WTC11 (cell line): Measurements from ENCODE around the gene MIER2. TPM values are rescaled to one million over a fixed set of nuclear protein-coding genes. Genes with fewer than 3 reads are reported as not detected.

ENCODE experiments used
- ATAC-seq: fragments of 200-7000 bp; cut with Tn5 transposase; 2 replicates; pipeline ENCODE4 v1.10.0; 2021; ENCODE audit warnings: mild to moderate bottlenecking, moderate library complexity
- Bru-seq: library from RNA; stranded (reverse); fragments of 400-500 nt; gene quantifications from one replicate; lab custom pipeline; 2021; lab: Mats Ljungman, UMichigan
- CTCF ChIA-PET: fragments of 300-600 bp; sonication (Branson Sonifier 250); formaldehyde crosslinking; loops from one replicate; lab custom pipeline; 2021; ENCODE audit warnings: antibody characterized with exemption; lab: Charles Lee
- POLR2A ChIA-PET: fragments of 350-600 bp; sonication (Branson Sonifier 250); formaldehyde crosslinking; loops from one replicate; lab custom pipeline; 2021; ENCODE audit warnings: antibody characterized with exemption; lab: Charles Lee
- DNase-seq: peaks from one replicate; pipeline ENCODE4 v3.0.0; 2021; ENCODE audit warnings: low spot score
- H3K27ac Mint-ChIP-seq: 2 replicates; pipeline ENCODE4 v1.8.0; 2021; ENCODE audit warnings: mixed read lengths
- H3K27me3 Mint-ChIP-seq: 2 replicates; pipeline ENCODE4 v1.8.0; 2021; ENCODE audit warnings: low read depth, mild to moderate bottlenecking, moderate library complexity, mixed read lengths
- H3K36me3 Mint-ChIP-seq: 2 replicates; pipeline ENCODE4 v1.8.0; 2021; ENCODE audit warnings: mixed read lengths
- H3K4me1 Mint-ChIP-seq: 2 replicates; pipeline ENCODE4 v1.8.0; 2022; ENCODE audit warnings: mixed read lengths
- H3K4me3 Mint-ChIP-seq: 2 replicates; pipeline ENCODE4 v1.8.0; 2021; ENCODE audit warnings: mild to moderate bottlenecking, moderate library complexity, mixed read lengths
- H3K9me3 Mint-ChIP-seq: 2 replicates; pipeline ENCODE4 v1.8.0; 2021; ENCODE audit warnings: mixed read lengths
- ATF6 ChIP-seq: sonication (generic); formaldehyde crosslinking; IDR thresholded peaks from 2 replicates; pipeline ENCODE4 v1.8.1; 2023; ENCODE audit warnings: mild to moderate bottlenecking, missing genetic modification reagents
- CTCF ChIP-seq: fragments of 200-600 bp; IDR thresholded peaks from 2 replicates; pipeline ENCODE4 v1.8.0; 2022; ENCODE audit warnings: antibody characterized with exemption
- E2F5 ChIP-seq: sonication (generic); formaldehyde crosslinking; IDR thresholded peaks from 2 replicates; pipeline ENCODE4 v1.8.1; 2022; ENCODE audit warnings: mild to moderate bottlenecking, moderate library complexity, missing genetic modification reagents
- ETV6 ChIP-seq: sonication (generic); formaldehyde crosslinking; IDR thresholded peaks from 2 replicates; pipeline ENCODE4 v1.8.1; 2022; ENCODE audit warnings: mild to moderate bottlenecking, missing genetic modification reagents
- FOXK1 ChIP-seq: sonication (generic); formaldehyde crosslinking; IDR thresholded peaks from 2 replicates; pipeline ENCODE4 v1.8.0; 2022; ENCODE audit warnings: mild to moderate bottlenecking, moderate library complexity, missing genetic modification reagents
- GRHL2 ChIP-seq: fragments of 250-450 bp; sonication (Bioruptor Pico); IDR thresholded peaks from 2 replicates; pipeline ENCODE4 v1.8.0; 2022; ENCODE audit warnings: mild to moderate bottlenecking, moderate library complexity; ENCODE audit not compliant: insufficient replicate concordance, severe bottlenecking
- GTF2I ChIP-seq: fragments of 250-450 bp; sonication (Bioruptor Pico); conservative IDR thresholded peaks from 2 replicates; pipeline ENCODE4 v1.4.0; 2021; ENCODE audit warnings: mild to moderate bottlenecking
- MLX ChIP-seq: sonication (generic); formaldehyde crosslinking; IDR thresholded peaks from 2 replicates; pipeline ENCODE4 v1.8.1; 2023; ENCODE audit warnings: mild to moderate bottlenecking, missing genetic modification reagents, moderate library complexity
- NFATC4 ChIP-seq: fragments of 250-450 bp; sonication (Bioruptor Pico); IDR thresholded peaks from 2 replicates; pipeline ENCODE4 v1.9.0; 2021; ENCODE audit warnings: mild to moderate bottlenecking
- NFYB ChIP-seq: sonication (generic); formaldehyde crosslinking; conservative IDR thresholded peaks from 2 replicates; pipeline ENCODE4 v1.8.0; 2022; ENCODE audit warnings: low read depth, missing genetic modification reagents
- SOX15 ChIP-seq: fragments of 250-450 bp; sonication (Bioruptor Pico); IDR thresholded peaks from 2 replicates; pipeline ENCODE4 v1.9.0; 2021; ENCODE audit warnings: mild to moderate bottlenecking
- SP1 ChIP-seq: sonication (generic); formaldehyde crosslinking; conservative IDR thresholded peaks from 2 replicates; pipeline ENCODE4 v1.8.1; 2022; ENCODE audit warnings: missing genetic modification reagents
- ZNF396 ChIP-seq: fragments of 250-450 bp; sonication (Bioruptor Pico); IDR thresholded peaks from 2 replicates; pipeline ENCODE4 v1.8.0; 2021; ENCODE audit warnings: mild to moderate bottlenecking, moderate library complexity, borderline replicate concordance
- ZNF671 ChIP-seq: fragments of 250-450 bp; sonication (Bioruptor Pico); IDR thresholded peaks from 2 replicates; pipeline ENCODE4 v1.8.0; 2021; ENCODE audit warnings: mild to moderate bottlenecking
- long read RNA-seq, 3 experiments: library from RNA in 1 of 3; library from capped mRNA in 1 of 3; library from polyadenylated mRNA in 1 of 3; unstranded in 2 of 3; stranded (forward) in 1 of 3; transcript quantifications; one replicate each; pipeline ENCODE4 v2.0.0, GENCODE V29; 2021
- total RNA-seq: library from RNA; stranded (reverse); gene quantifications from 3 replicates; pipeline ENCODE4 v1.2.3, GENCODE V29; 2021
- TF ChIP-seq, protein P1 (sequence below): sonication (generic); formaldehyde crosslinking; IDR thresholded peaks from 2 replicates; pipeline ENCODE4 v1.8.0; 2022; ENCODE audit warnings: mild to moderate bottlenecking, missing genetic modification reagents
- TF ChIP-seq, protein P2 (sequence below): fragments of 250-450 bp; sonication (Bioruptor Pico); IDR thresholded peaks from 2 replicates; pipeline ENCODE4 v1.9.0; 2021; ENCODE audit warnings: mild to moderate bottlenecking, borderline replicate concordance
- TF ChIP-seq, protein P3 (sequence below): sonication (generic); formaldehyde crosslinking; IDR thresholded peaks from 2 replicates; pipeline ENCODE4 v1.8.1; 2022; ENCODE audit warnings: low read depth, missing genetic modification reagents, borderline replicate concordance
- TF ChIP-seq, protein P4 (sequence below): sonication (generic); formaldehyde crosslinking; IDR thresholded peaks from 2 replicates; pipeline ENCODE4 v1.8.1; 2022; ENCODE audit warnings: low read depth, mild to moderate bottlenecking, moderate library complexity, missing genetic modification reagents, borderline replicate concordance
- TF ChIP-seq, protein P5 (sequence below): sonication (generic); formaldehyde crosslinking; IDR thresholded peaks from 2 replicates; pipeline ENCODE4 v1.8.0; 2022; ENCODE audit warnings: mild to moderate bottlenecking, missing genetic modification reagents

MIER2 gene
- 56.3 to 63.6 TPM (median 60.9 TPM) in 3 replicates for total RNA-seq
- percentile 65 among the genes with signal in this experiment for Bru-seq, nascent RNA
- long read RNA-seq, experiment 1, full-length matches to known transcripts: 96 of 235 reads
- long read RNA-seq, experiment 1, partial matches to known transcripts: 37 of 235 reads
- long read RNA-seq, experiment 1, other reads (novel, unspliced or antisense): 102 of 235 reads
- long read RNA-seq, experiment 2, full-length matches to known transcripts: 3 of 47 reads
- long read RNA-seq, experiment 2, partial matches to known transcripts: 25 of 47 reads
- long read RNA-seq, experiment 2, other reads (novel, unspliced or antisense): 19 of 47 reads
- long read RNA-seq, experiment 3, partial matches to known transcripts: 1 of 1 reads
- long read RNA-seq, experiment 3, other reads (novel, unspliced or antisense): 0 of 1 reads

DNA sequence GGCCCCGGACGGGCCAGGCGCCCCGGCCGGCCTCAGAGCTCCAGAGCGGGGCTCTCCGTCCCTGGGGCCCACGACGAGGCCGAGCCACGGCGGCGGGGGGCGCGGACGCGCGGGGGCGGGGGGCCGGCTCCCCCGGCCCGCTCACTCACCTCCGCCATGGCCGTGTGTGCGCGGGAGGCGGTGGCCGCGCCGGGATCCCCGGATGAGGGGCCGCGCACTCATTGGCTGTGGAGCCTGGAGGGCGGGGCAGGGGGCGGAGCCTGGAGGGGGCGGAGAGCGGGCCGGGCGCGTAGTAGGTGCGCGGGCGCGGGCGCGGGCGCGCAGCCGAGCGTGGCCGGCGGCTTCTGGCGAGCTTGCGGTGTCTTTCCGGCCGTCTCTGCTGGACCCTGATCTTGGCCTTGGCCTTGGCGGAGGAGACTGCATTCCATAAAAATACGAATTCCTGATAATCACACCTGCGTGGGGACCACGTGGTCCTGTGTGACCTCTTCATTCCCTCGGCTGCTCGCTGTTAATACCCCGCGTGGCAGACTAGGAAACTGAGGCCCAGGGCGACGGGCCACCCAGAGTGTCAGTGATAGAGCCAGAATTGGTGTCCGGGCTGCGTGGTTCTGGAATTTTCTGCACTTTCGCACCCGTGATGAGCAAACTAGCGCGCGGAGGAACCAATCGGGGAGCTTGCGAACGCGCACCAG lies at the start of gene MIER2:
Gene MIER2 (minus strand): TSS at position 172 of the 695 bp plus-strand sequence. CDS start 14 bp downstream, at position 158.
- ChIA-PET CTCF (interaction anchor here (1.0 kb wide), 1 partner anchor 166 kb away, joined by 4 read pairs; no protein-coding TSS in a partner anchor), POLR2A (no interaction called here)
- DNase-seq (peak; percentile 92), ATAC-seq (peak; percentile 87)
- Mint-ChIP-seq H3K4me1 (peaks cover 38% of the 10 kb centered on the region), H3K36me3 (peaks cover 22% of the 10 kb centered on the region), H3K27ac (peak within 1 kb of the TSS; percentile 73), H3K27me3 (peaks cover 24% of the 10 kb centered on the region), H3K9me3 (peaks cover 3% of the 10 kb centered on the region; the same call in 1 of the 2 replicates), H3K4me3 (peak within 1 kb of the TSS; percentile 80)
- TF ChIP-seq ETV6 (CRISPR knock-in tag): 0 out of 2 replicates have a peak, but pooled peaks have one; percentile 33
- TF ChIP-seq, protein P1, sequence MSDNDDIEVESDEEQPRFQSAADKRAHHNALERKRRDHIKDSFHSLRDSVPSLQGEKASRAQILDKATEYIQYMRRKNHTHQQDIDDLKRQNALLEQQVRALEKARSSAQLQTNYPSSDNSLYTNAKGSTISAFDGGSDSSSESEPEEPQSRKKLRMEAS: peak; percentile 89
- TF ChIP-seq GRHL2 (CRISPR knock-in tag): no peak
- no peak for TF ChIP-seq ZNF671 (CRISPR knock-in tag)
- TF ChIP-seq NFYB (CRISPR knock-in tag): peak; percentile 66
- 0 out of 2 replicates have a peak, but pooled peaks have one; percentile 42 for TF ChIP-seq NFATC4 (CRISPR knock-in tag)
- TF ChIP-seq, protein P2, sequence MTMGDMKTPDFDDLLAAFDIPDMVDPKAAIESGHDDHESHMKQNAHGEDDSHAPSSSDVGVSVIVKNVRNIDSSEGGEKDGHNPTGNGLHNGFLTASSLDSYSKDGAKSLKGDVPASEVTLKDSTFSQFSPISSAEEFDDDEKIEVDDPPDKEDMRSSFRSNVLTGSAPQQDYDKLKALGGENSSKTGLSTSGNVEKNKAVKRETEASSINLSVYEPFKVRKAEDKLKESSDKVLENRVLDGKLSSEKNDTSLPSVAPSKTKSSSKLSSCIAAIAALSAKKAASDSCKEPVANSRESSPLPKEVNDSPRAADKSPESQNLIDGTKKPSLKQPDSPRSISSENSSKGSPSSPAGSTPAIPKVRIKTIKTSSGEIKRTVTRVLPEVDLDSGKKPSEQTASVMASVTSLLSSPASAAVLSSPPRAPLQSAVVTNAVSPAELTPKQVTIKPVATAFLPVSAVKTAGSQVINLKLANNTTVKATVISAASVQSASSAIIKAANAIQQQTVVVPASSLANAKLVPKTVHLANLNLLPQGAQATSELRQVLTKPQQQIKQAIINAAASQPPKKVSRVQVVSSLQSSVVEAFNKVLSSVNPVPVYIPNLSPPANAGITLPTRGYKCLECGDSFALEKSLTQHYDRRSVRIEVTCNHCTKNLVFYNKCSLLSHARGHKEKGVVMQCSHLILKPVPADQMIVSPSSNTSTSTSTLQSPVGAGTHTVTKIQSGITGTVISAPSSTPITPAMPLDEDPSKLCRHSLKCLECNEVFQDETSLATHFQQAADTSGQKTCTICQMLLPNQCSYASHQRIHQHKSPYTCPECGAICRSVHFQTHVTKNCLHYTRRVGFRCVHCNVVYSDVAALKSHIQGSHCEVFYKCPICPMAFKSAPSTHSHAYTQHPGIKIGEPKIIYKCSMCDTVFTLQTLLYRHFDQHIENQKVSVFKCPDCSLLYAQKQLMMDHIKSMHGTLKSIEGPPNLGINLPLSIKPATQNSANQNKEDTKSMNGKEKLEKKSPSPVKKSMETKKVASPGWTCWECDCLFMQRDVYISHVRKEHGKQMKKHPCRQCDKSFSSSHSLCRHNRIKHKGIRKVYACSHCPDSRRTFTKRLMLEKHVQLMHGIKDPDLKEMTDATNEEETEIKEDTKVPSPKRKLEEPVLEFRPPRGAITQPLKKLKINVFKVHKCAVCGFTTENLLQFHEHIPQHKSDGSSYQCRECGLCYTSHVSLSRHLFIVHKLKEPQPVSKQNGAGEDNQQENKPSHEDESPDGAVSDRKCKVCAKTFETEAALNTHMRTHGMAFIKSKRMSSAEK: no peak
- peak; percentile 87 for TF ChIP-seq SP1
- TF ChIP-seq CTCF: no peak
- TF ChIP-seq E2F5 (CRISPR knock-in tag): no peak
- TF ChIP-seq, protein P3, sequence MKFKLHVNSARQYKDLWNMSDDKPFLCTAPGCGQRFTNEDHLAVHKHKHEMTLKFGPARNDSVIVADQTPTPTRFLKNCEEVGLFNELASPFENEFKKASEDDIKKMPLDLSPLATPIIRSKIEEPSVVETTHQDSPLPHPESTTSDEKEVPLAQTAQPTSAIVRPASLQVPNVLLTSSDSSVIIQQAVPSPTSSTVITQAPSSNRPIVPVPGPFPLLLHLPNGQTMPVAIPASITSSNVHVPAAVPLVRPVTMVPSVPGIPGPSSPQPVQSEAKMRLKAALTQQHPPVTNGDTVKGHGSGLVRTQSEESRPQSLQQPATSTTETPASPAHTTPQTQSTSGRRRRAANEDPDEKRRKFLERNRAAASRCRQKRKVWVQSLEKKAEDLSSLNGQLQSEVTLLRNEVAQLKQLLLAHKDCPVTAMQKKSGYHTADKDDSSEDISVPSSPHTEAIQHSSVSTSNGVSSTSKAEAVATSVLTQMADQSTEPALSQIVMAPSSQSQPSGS (CRISPR knock-in tag): no peak
- TF ChIP-seq, protein P4, sequence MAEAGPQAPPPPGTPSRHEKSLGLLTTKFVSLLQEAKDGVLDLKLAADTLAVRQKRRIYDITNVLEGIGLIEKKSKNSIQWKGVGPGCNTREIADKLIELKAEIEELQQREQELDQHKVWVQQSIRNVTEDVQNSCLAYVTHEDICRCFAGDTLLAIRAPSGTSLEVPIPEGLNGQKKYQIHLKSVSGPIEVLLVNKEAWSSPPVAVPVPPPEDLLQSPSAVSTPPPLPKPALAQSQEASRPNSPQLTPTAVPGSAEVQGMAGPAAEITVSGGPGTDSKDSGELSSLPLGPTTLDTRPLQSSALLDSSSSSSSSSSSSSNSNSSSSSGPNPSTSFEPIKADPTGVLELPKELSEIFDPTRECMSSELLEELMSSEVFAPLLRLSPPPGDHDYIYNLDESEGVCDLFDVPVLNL (CRISPR knock-in tag): no peak
- TF ChIP-seq, protein P5, sequence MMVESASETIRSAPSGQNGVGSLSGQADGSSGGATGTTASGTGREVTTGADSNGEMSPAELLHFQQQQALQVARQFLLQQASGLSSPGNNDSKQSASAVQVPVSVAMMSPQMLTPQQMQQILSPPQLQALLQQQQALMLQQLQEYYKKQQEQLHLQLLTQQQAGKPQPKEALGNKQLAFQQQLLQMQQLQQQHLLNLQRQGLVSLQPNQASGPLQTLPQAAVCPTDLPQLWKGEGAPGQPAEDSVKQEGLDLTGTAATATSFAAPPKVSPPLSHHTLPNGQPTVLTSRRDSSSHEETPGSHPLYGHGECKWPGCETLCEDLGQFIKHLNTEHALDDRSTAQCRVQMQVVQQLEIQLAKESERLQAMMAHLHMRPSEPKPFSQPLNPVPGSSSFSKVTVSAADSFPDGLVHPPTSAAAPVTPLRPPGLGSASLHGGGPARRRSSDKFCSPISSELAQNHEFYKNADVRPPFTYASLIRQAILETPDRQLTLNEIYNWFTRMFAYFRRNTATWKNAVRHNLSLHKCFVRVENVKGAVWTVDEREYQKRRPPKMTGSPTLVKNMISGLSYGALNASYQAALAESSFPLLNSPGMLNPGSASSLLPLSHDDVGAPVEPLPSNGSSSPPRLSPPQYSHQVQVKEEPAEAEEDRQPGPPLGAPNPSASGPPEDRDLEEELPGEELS: no peak
- TF ChIP-seq FOXK1 (CRISPR knock-in tag): 0 out of 2 replicates have a peak, but pooled peaks have one; percentile 22
- TF ChIP-seq GTF2I: no peak
- no peak for TF ChIP-seq ATF6 (CRISPR knock-in tag)
- TF ChIP-seq MLX (CRISPR knock-in tag): no peak
- no peak for TF ChIP-seq SOX15 (CRISPR knock-in tag)
- TF ChIP-seq ZNF396 (CRISPR knock-in tag): no peak
